Neutrophil (primary cell): ENCODE data around the gene USH1C.

Source experiments
- H3K27ac ChIP-seq: fragments of 200-600 bp; sonication (generic); 2 replicates; pipeline ENCODE4 v1.5.1; 2016; ENCODE audit warnings: mild to moderate bottlenecking, moderate library complexity
- H3K27me3 ChIP-seq: fragments of 200-600 bp; sonication (generic); 2 replicates; pipeline ENCODE4 v1.6.0; 2016; ENCODE audit warnings: mild to moderate bottlenecking
- H3K36me3 ChIP-seq: fragments of 200-600 bp; sonication (generic); 2 replicates; pipeline ENCODE4 v1.5.1; 2017
- H3K4me1 ChIP-seq, 2 experiments: fragments of 200-600 bp in 1 of 2; sonication (generic) in 1 of 2; 1 replicate in 1 of 2; 2 replicates in 1 of 2; pipeline versions ENCODE4 v1.5.1 to v1.6.1; 2013 to 2016; ENCODE audit warnings: low read depth in 1 of 2, low read length in 1 of 2, mild to moderate bottlenecking in 1 of 2, moderate library complexity in 1 of 2; ENCODE audit not compliant: control insufficient read depth in 1 of 2, insufficient read depth in 1 of 2
- H3K4me3 ChIP-seq, 2 experiments: fragments of 200-600 bp in 1 of 2; sonication (generic) in 1 of 2; 1 replicate in 1 of 2; 2 replicates in 1 of 2; pipeline ENCODE4 v1.5.1; 2013 to 2016; ENCODE audit warnings: low read depth in 1 of 2, low read length in 1 of 2, mild to moderate bottlenecking in 1 of 2, moderate library complexity in 1 of 2
- H3K9me3 ChIP-seq: fragments of 200-600 bp; sonication (generic); 2 replicates; pipeline ENCODE4 v1.5.1; 2016
- CTCF ChIP-seq: fragments of 200-600 bp; sonication (generic); IDR thresholded peaks from 2 replicates; pipeline ENCODE4 v1.5.1; 2016; ENCODE audit warnings: antibody characterized with exemption

The USH1C gene

DNA sequence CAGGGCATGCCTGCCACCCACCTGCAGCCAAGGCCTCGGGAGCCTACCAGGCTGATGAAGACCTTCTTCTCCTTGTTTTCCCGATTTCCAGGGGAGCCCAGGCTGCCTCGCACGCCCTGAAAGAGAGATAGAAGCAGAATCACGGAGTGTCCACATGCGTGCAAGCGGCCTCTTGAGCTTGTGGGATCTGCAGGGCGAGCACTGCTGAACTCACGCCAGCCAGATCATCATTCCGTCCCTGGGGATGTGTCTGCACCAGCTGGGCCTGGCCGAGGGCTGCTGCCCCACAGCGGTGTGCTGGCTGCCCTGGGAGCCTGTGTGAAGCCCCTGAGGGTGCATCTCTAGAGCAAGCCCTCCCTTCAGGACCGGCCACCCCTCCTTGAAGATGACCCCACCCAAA is 17.9 kb downstream of the USH1C start:
- Histone ChIP-seq H3K4me1 (no peaks in the 10 kb centered on the region), H3K4me3 (no peak overlapping the region)
- TF ChIP-seq CTCF: no peak

GRCh38 chr11:17525570-17525969 is 18.6 kb downstream of the USH1C start:
- Histone ChIP-seq H3K27ac (no peak overlapping the region), H3K27me3 (no peaks in the 10 kb centered on the region), H3K4me3 (no peak overlapping the region), H3K36me3 (no peaks in the 10 kb centered on the region), H3K4me1 (no peaks in the 10 kb centered on the region), H3K9me3 (no peaks in the 10 kb centered on the region)
- TF ChIP-seq CTCF: no peak

More for the DNA sequence above, 17.9 kb downstream of the USH1C start:
- H3K36me3 ChIP-seq: no peaks in the 10 kb centered on the region
- H3K27me3 ChIP-seq: no peaks in the 10 kb centered on the region
- no peaks in the 10 kb centered on the region for H3K9me3 ChIP-seq
- H3K27ac ChIP-seq: no peak overlapping the region

- no peaks in the 10 kb centered on the region for H3K4me1 ChIP-seq
- H3K27ac ChIP-seq: no peak overlapping the region
- no peaks in the 10 kb centered on the region for H3K27me3 ChIP-seq
- no peaks in the 10 kb centered on the region for H3K36me3 ChIP-seq
- no peak overlapping the region for H3K4me3 ChIP-seq
- TF ChIP-seq CTCF: no peak
- no peaks in the 10 kb centered on the region for H3K9me3 ChIP-seq
Observed at GRCh38 chr11:17524221-17524620, 20.0 kb downstream of the USH1C start.

DNA sequence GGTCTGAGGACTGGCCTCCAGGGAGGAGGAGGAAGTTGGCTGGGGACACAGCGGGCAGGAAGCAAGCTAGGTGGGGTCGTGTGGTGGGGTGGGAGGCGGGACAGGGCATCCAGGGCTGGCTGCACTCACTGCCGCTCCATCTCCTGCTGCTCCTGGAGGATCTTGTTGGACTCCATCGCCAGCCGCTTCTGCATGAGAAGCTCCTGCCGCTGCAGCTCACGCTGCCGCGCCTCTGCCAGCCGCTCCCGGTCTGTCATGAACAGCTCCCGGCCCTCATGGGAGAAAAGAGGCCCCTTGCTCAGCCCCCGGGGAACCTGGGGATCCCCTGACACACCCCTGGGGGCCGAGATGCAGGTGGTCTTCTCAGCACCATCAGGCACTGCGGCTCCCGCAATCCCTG is 21.6 kb downstream of the USH1C start:
- Histone ChIP-seq H3K4me3 (no peak overlapping the region), H3K27me3 (no peaks in the 10 kb centered on the region), H3K9me3 (no peaks in the 10 kb centered on the region), H3K4me1 (no peaks in the 10 kb centered on the region), H3K27ac (no peak overlapping the region), H3K36me3 (no peaks in the 10 kb centered on the region)
- no peak for TF ChIP-seq CTCF

DNA sequence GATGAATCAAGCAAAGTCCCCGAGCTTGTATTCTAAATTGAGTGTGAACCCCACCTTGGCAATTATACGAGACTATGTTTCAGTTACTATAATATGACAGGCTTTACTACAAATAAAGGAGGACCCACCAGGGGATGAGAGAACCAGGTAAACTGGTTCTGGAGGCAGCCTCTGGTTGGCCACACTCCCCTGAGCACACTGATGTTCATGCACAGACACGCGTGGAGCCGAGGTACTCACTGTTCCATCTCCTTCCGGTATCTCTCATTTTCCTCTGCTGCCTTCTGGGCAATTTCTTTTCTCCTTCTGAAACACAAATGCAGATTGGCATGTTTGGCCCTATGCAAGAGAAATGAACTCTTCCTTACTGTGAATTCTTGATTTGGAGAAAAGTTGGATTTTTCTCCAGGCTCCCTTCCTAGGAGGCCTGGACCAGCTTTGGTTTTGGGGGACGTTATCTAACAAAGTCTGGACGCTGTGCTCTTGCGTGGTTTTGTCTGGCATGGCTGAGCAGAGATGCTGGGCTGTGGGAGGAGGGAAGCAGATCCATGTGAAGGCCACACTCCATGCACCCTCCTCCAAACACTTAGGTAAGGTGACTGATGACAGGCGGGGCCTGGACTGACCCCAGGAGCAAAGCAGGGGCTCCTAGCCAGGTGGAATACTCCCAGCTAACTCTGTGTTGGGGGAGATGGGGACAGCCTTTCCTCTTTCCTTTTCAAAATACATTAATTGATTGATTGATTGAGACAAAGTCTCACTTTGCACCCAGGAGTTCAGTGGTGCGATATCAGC is 22.9 kb downstream of the USH1C start:
- Histone ChIP-seq H3K27me3 (no peaks in the 10 kb centered on the region), H3K9me3 (no peaks in the 10 kb centered on the region), H3K4me1 (no peaks in the 10 kb centered on the region), H3K27ac (no peak overlapping the region), H3K4me3 (no peak overlapping the region), H3K36me3 (no peaks in the 10 kb centered on the region)
- TF ChIP-seq CTCF: no peak
